SIG-M5 treated with dmso at 0.1 percent for 504 hours (cell line): Measurements from ENCODE around the gene IL17RC.
"Not testable (repeated sequence)": the region's sequence is repeated elsewhere in the genome, so short reads cannot be mapped to it uniquely, and the experiment has no call there.

Experiments used
- DNase-seq: peaks from one replicate; lab custom pipeline; 2025; ENCODE audit not compliant: unreplicated experiment; lab: John Stamatoyannopoulos, UW

IL17RC gene

DNA sequence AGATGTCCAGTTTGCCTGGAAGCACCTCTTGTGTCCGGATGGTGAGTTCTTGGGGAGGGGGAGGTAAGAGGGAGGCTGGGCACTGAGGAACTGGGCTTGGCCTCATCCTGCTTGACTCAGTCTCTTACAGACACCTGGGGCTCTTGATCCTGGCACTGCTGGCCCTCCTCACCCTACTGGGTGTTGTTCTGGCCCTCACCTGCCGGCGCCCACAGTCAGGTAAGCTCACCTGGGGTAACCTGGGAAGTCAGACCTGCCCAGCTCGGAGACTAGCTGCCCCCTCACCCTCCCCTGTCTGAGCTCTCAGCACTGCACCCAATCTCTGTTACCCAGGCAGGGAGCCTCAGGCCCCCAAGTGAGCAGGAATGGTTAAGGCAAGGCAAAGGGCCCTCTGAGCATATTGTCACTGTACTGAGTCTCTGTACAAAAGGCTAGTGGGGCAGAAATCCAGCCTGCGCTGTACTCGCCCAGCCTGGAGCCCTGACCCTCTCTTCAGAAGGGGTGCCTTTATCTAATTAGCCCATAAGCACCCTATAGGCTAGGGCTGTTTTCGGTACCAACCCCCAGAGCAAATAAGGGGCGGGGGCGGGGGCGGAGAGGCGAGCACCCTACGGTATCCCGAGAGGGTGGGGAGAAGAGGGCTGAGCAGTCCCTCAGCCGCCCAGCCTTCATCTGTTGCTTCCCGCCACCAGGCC is 2.2 kb upstream of the IL17RC start:
- DNase-seq, result peak; percentile 33

DNA sequence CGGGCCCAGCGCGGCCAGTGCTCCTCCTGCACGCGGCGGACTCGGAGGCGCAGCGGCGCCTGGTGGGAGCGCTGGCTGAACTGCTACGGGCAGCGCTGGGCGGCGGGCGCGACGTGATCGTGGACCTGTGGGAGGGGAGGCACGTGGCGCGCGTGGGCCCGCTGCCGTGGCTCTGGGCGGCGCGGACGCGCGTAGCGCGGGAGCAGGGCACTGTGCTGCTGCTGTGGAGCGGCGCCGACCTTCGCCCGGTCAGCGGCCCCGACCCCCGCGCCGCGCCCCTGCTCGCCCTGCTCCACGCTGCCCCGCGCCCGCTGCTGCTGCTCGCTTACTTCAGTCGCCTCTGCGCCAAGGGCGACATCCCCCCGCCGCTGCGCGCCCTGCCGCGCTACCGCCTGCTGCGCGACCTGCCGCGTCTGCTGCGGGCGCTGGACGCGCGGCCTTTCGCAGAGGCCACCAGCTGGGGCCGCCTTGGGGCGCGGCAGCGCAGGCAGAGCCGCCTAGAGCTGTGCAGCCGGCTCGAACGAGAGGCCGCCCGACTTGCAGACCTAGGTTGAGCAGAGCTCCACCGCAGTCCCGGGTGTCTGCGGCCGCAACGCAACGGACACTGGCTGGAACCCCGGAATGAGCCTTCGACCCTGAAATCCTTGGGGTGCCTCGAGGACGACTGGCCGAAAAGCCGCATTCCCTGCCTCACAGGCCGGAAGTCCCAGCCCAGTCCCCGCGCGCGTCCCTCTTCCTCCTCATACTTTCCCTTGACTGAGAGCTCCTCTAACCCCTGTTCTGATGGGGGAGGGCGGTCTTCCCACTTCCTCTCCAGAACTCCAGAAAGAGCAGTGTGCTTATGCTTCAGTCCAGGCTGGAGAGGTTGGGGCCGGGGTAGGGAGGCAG is 1.4 kb upstream of the IL17RC start:
- DNase-seq, result peak; percentile 60

DNA sequence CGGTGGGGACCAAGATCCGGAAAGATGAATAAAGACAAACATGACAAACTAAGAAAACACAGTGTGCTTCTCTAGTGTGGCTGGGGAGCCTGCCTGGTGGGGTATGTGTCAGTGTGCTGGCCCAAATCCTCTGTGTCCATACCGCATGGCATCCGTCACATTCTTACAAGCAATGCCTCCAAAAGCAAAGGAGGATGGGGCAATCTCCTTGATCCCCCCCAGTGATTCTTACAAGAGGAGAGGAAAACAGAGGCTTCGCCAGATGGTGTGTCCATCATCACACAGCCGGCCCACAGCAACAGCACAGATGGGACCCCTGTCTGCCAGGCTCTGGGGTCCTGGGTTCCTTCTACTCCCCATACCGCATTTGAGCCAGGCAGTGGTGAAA is 558 bp upstream of the IL17RC start:
- DNase-seq, result no peak

DNA sequence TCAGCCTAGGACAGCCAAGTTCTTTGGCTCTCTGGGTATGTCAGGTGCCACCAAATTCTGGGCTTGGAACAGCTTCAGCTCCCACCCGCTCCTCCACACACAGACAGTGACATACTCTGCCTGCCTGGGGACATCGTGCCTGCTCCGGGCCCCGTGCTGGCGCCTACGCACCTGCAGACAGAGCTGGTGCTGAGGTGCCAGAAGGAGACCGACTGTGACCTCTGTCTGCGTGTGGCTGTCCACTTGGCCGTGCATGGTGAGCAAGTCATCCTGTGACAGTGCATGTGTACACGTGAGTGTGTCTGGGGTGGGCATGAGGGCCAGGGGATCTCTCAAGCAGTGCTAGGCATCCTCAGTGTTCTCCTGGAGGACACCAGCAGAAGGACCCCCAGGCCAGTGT is 922 bp downstream of the IL17RC start:
- DNase-seq, result no peak

DNA sequence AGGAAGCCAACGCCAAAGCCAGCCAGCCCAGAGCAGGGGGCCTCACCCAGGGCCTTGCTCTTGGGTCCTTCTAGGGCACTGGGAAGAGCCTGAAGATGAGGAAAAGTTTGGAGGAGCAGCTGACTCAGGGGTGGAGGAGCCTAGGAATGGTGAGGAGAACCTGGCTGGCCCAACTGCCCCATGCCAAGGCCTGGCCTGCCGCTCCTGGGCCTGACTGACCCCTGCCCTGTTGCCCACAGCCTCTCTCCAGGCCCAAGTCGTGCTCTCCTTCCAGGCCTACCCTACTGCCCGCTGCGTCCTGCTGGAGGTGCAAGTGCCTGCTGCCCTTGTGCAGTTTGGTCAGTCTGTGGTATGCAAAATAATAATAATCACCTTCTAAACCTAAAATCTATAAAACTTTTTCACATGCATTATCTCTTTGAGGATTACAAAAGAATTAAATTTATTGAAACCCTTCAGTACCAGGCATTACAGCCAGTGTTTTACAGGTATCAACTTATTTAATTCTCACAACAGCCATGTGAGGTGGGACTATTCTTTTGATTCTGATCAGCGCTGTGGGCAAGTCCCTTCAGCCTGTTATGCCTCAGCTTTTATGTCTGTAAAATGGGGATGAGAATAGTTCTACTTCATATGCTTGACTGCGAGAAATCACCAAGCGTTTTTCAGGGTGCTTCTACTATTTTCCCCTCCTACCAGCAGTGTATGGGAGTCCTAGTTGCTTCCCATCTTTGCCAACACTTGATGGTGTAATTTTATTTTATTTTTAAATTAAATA is 1.6 kb downstream of the IL17RC start:
- DNase-seq, result no peak

DNA sequence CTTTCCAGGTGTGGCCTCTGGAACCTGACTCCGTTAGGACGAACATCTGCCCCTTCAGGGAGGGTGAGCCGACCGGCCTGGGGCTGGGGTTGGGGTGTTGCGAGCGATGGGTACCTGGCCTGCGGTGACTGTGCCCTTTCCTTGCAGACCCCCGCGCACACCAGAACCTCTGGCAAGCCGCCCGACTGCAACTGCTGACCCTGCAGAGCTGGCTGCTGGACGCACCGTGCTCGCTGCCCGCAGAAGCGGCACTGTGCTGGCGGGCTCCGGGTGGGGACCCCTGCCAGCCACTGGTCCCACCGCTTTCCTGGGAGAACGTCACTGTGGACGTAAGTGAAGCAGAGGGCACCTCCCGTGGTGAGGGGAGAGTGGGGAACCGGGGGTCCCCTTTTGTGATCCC is 11.3 kb downstream of the IL17RC start:
- DNase-seq, result no peak

DNA sequence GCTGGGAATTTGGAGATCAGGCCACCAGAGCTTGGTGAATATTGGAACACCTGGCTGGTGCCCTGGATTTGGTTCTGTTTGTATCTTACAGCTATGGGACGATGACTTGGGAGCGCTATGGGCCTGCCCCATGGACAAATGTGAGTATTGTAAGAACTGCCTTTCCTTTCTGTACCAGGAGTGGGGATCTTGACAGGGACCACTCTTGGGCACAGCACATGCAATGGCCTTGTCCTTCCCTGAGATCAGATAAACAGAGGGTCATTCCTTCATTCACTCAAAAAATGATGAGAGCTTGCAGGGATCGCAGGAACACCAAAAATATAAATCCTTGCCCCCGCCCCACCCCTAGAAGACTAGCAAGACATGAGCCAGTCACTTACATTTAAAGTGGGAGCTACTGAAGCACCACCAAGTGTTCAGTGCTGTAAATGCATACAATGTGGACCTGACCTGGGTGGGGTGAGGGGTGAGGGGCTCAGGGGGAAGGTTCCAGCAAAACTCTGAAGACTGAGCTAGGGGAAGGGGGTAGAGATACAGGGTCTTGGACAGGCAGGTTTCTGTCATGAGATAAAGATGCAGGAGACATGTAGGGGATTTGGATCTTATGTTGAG is 14.0 kb downstream of the IL17RC start:
- DNase-seq, result peak; percentile 16

DNA sequence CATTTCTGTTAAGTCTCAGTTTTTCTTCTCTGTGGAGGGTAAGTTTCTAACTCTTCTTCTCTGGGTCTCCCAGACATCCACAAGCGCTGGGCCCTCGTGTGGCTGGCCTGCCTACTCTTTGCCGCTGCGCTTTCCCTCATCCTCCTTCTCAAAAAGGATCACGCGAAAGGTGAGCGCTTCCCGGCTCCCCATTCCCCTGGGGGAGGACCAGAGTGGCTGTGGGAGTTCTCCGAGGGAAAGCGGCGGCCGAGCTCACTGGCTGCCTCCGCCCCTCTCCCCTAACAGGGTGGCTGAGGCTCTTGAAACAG is 15.6 kb downstream of the IL17RC start:
- no peak for DNase-seq

DNA sequence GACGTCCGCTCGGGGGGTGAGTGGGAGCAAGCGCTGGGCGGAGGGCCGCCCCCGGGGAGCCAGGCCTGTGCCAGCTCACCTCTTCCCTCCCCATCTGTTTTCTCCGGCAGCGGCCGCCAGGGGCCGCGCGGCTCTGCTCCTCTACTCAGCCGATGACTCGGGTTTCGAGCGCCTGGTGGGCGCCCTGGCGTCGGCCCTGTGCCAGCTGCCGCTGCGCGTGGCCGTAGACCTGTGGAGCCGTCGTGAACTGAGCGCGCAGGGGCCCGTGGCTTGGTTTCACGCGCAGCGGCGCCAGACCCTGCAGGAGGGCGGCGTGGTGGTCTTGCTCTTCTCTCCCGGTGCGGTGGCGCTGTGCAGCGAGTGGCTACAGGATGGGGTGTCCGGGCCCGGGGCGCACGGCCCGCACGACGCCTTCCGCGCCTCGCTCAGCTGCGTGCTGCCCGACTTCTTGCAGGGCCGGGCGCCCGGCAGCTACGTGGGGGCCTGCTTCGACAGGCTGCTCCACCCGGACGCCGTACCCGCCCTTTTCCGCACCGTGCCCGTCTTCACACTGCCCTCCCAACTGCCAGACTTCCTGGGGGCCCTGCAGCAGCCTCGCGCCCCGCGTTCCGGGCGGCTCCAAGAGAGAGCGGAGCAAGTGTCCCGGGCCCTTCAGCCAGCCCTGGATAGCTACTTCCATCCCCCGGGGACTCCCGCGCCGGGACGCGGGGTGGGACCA is 16.1 kb downstream of the IL17RC start:
- peak; percentile 87 for DNase-seq

DNA sequence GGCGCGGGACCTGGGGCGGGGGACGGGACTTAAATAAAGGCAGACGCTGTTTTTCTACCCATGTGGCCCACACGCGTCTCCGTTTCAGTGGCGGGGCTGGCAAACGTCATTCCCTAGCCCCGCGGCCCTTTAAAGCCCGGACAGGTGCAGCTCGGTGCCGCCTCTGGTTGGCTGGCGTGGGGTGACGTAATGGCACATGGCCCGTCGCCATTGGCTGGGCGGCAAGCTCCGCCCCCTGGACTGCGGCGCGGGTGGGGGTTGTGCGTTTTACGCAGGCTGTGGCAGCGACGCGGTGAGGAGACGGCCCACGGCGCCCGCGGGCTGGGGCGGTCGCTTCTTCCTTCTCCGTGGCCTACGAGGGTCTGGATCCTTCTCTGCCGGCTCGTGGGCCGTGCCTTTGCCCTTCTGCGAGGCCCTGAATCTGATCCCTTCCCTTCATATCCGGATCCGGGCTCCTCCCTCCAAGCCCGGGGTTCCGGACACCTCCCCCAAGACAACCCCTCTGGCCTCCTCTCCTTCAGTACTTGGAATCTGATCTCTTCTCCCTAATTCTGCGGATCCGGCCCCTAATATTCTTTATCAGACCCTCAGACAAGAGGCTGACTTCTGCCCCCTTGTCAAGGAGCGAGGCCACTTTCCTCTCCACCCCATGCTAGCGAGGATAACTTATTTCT is 16.8 kb downstream of the IL17RC start, which contains the start of gene CRELD1:
CRELD1 (plus strand) TSS at position 274 of the 674 bp plus-strand sequence. CDS start 605 bp downstream, outside the sequence.
- DNase-seq, result peak; percentile 99

DNA sequence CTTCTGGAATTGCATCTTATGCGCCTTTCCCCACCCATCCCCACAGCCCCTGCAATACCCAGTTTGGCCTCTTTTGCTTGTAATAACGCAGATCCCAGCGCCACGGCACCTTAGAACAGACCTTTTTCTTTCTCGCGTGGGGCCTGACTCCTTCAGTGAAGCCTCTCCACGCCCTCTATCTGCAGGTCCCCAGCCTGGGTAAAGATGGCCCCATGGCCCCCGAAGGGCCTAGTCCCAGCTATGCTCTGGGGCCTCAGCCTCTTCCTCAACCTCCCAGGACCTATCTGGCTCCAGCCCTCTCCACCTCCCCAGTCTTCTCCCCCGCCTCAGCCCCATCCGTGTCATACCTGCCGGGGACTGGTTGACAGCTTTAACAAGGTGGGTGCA is 17.3 kb downstream of the IL17RC start:
- DNase-seq, result no peak

DNA sequence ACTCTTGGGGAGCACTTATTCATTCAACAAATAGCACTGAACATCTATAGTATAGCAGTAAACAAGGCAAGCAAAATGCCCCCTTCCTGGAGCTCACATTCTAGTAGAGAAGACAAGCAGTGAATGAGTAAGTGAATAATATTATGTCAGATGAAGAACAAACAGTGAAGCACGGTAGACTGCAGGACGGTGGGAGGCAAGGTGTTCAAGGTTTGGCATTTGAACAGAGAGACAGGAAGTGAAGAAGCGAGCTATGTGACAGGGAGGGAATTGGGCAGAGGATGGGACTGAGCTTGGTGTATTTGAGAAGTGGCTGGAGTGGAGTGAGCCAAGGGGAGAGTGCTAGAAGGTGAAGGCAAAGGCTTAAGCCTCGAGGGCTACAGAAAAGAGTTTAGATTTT is 18.1 kb downstream of the IL17RC start:
- no peak for DNase-seq

DNA sequence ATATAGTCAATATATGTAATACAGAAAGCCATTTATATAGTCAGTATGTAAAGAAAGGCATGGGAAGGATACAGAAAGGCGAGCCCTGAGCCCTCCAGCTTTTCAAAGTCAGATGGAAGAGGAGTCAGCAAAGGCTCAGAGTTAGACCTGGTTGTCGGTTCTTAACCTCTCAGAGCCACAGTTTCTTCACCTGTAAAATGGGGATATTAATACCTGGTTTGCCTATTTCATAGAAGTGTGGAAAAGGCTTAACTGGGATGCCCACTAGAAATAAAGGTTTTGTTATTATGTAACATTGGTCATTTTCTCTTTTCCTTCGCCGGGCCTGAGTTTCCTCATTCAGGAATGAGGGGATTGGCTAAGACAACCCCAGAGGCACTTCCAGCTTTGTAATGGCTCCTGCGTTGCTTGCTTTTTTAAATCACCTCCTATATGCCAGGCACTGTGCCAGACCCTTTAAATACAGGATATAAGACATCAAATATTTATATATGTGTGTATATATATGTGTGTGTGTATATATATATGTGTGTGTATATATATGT is 19.1 kb downstream of the IL17RC start:
- no peak for DNase-seq

DNA sequence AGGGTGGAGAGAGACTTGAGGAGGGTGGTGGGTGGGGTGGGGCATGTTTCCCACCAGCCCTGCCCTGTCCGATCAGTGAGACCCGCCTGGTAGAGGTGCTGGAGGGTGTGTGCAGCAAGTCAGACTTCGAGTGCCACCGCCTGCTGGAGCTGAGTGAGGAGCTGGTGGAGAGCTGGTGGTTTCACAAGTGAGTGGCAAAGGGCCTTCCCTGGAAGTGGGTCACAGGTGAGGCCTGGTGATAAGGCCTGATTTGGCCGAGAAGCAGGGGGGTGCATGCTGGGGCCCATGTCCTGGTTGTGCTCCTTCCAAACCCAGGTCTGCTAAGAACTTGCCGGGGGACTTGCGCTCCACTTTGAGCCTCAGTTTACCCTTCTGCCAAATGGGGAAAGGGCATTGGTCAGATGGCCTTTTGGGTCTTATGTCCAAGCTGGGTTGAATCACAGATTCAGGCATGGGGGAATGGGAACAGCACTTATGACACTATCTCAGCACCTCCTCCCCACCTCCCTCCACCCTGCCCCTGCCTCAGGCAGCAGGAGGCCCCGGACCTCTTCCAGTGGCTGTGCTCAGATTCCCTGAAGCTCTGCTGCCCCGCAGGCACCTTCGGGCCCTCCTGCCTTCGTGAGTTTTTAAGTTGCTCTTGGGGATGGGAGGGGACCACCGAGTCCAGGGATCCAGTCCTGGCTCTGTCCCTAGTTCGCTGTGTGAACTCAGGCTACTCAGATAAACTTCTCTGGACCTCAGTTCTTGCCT is 20.8 kb downstream of the IL17RC start:
- DNase-seq, result no peak

DNA sequence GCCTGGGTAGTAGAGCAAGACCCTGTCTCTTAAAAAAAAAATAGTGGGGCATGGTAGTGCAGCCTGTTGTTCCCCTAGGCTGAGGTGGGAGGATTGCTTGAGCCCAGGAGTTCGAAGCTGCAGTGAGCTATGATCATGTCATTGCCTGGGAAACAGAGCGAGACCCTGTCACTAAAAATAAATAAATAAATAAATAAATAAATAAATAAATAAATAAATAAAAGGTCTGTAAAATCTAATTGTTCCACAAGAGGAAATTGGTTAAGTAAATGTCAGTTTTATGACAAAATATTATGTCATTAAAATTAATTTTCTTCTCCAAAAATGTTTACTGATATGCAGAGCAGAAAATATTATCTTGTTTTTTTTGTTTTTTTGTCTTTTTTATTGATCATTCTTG is 22.1 kb downstream of the IL17RC start:
- no peak for DNase-seq

DNA sequence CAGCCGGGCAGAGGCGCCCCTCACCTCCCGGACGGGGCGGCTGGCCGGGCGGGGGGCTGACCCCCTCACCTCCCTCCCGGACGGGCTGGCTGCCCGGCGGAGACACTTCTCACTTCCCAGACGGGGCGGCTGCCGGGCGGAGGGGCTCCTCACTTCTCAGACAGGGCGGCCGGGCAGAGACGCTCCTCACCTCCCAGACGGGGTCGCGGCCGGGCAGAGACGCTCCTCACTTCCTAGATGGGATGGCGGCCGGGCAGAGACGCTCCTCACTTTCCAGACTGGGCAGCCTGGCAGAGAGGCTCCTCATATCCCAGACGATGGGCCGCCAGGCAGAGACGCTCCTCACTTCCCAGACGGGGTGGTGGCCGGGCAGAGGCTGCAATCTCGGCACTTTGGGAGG is 23.0 kb downstream of the IL17RC start:
- not testable (repeated sequence) for DNase-seq

DNA sequence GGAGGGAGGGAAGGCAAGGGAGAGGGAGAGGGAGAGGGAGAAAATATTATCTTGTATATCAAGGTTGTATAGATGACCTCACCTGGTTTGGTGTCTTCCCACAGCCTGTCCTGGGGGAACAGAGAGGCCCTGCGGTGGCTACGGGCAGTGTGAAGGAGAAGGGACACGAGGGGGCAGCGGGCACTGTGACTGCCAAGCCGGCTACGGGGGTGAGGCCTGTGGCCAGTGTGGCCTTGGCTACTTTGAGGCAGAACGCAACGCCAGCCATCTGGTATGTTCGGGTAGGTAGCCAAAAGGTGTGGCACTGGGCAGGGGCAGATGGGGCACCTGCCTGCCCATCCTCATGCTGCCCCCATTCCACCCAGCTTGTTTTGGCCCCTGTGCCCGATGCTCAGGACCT is 23.8 kb downstream of the IL17RC start:
- DNase-seq, result no peak

DNA sequence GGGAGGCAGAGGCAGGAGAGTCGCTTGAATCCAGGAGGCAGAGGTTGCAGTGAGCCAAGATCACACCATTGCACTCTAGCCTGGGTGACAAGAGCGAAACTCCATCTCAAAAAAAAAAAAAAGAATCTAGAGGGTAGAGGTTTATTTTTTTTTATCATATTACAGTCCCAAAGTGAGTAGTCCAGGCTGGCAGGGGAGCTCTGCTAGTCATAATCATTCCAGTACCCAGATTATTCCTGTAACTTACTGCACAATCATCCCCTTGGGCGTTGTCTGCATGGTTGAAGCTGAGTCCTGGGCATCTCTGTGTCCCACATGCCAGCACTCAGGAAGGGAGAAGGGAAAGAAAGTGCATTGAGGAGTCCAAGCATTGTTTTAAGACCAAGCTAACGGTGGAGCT is 25.3 kb downstream of the IL17RC start:
- no peak for DNase-seq
